Measurements from ENCODE around the gene SLC6A7.

The SLC6A7 gene

GRCh38 chr5:150249744-150250143 is 59.9 kb downstream of the SLC6A7 start:
- H3K36me3 ChIP-seq (ENCODE audit: low read depth): no peaks in the 10 kb centered on the region
- no peaks in the 10 kb centered on the region for H3K4me1 ChIP-seq (ENCODE audit: insufficient read depth, poor library complexity, severe bottlenecking)
- DNase-seq (ENCODE audit: low spot score): no peak
- H3K4me3 ChIP-seq (ENCODE audit: severe bottlenecking): no peak overlapping the region
- no peak for ATAC-seq (ENCODE audit: low read depth)
- TF ChIP-seq CTCF (IDR thresholded peaks at IDR 0.05; ENCODE audit: poor library complexity, severe bottlenecking): no peak
- no peak overlapping the region for H3K27ac ChIP-seq (ENCODE audit: poor library complexity, severe bottlenecking)
- no peaks in the 10 kb centered on the region for H3K9me3 ChIP-seq (ENCODE audit: severe bottlenecking)
- H3K27me3 ChIP-seq (ENCODE audit: insufficient read depth, poor library complexity, severe bottlenecking): no peaks in the 10 kb centered on the region

- DNase-seq (ENCODE audit: low spot score) (peak; percentile 58), ATAC-seq (ENCODE audit: low read depth) (no peak)
- Histone ChIP-seq H3K4me3 (ENCODE audit: severe bottlenecking) (no peak overlapping the region), H3K27me3 (ENCODE audit: insufficient read depth, poor library complexity, severe bottlenecking) (no peaks in the 10 kb centered on the region), H3K36me3 (ENCODE audit: low read depth) (no peaks in the 10 kb centered on the region), H3K27ac (ENCODE audit: poor library complexity, severe bottlenecking) (no peak overlapping the region), H3K4me1 (ENCODE audit: insufficient read depth, poor library complexity, severe bottlenecking) (no peaks in the 10 kb centered on the region), H3K9me3 (ENCODE audit: severe bottlenecking) (no peaks in the 10 kb centered on the region)
- no peak for TF ChIP-seq CTCF (IDR thresholded peaks at IDR 0.05; ENCODE audit: poor library complexity, severe bottlenecking)
Measured at GRCh38 chr5:150251504-150251903, 61.6 kb downstream of the SLC6A7 start.

GRCh38 chr5:150252489-150252888 is 62.6 kb downstream of the SLC6A7 start:
- TF ChIP-seq CTCF (IDR thresholded peaks at IDR 0.05; ENCODE audit: poor library complexity, severe bottlenecking): no peak
- H3K4me3 ChIP-seq (ENCODE audit: severe bottlenecking): no peak overlapping the region
- ATAC-seq (ENCODE audit: low read depth) (no peak), DNase-seq (ENCODE audit: low spot score) (no peak)
- no peaks in the 10 kb centered on the region for H3K36me3 ChIP-seq (ENCODE audit: low read depth)
- H3K27me3 ChIP-seq (ENCODE audit: insufficient read depth, poor library complexity, severe bottlenecking): no peaks in the 10 kb centered on the region
- H3K9me3 ChIP-seq (ENCODE audit: severe bottlenecking): no peaks in the 10 kb centered on the region
- H3K4me1 ChIP-seq (ENCODE audit: insufficient read depth, poor library complexity, severe bottlenecking): no peaks in the 10 kb centered on the region
- no peak overlapping the region for H3K27ac ChIP-seq (ENCODE audit: poor library complexity, severe bottlenecking)

- Histone ChIP-seq H3K36me3 (ENCODE audit: low read depth) (no peaks in the 10 kb centered on the region), H3K4me1 (ENCODE audit: insufficient read depth, poor library complexity, severe bottlenecking) (no peaks in the 10 kb centered on the region), H3K4me3 (ENCODE audit: severe bottlenecking) (no peak overlapping the region), H3K27ac (ENCODE audit: poor library complexity, severe bottlenecking) (no peak overlapping the region), H3K27me3 (ENCODE audit: insufficient read depth, poor library complexity, severe bottlenecking) (no peaks in the 10 kb centered on the region), H3K9me3 (ENCODE audit: severe bottlenecking) (no peaks in the 10 kb centered on the region)
- DNase-seq (ENCODE audit: low spot score) (no peak), ATAC-seq (ENCODE audit: low read depth) (no peak)
- TF ChIP-seq CTCF (IDR thresholded peaks at IDR 0.05; ENCODE audit: poor library complexity, severe bottlenecking): no peak
Measured at GRCh38 chr5:150253416-150254208, 63.8 kb downstream of the SLC6A7 start.

- H3K9me3 ChIP-seq (ENCODE audit: severe bottlenecking): no peaks in the 10 kb centered on the region
- no peak overlapping the region for H3K27ac ChIP-seq (ENCODE audit: poor library complexity, severe bottlenecking)
- no peak for DNase-seq (ENCODE audit: low spot score)
- H3K27me3 ChIP-seq (ENCODE audit: insufficient read depth, poor library complexity, severe bottlenecking): no peaks in the 10 kb centered on the region
- no peak for TF ChIP-seq CTCF (IDR thresholded peaks at IDR 0.05; ENCODE audit: poor library complexity, severe bottlenecking)
- H3K4me3 ChIP-seq (ENCODE audit: severe bottlenecking): no peak overlapping the region
- H3K36me3 ChIP-seq (ENCODE audit: low read depth): no peaks in the 10 kb centered on the region
- no peak for ATAC-seq (ENCODE audit: low read depth)
- H3K4me1 ChIP-seq (ENCODE audit: insufficient read depth, poor library complexity, severe bottlenecking): no peaks in the 10 kb centered on the region
Measured at GRCh38 chr5:150254363-150254762, 64.5 kb downstream of the SLC6A7 start.

All from RWPE2 (cell line).